CD14-positive monocyte (primary cell): Measurements from ENCODE around the gene LTBP2. TPM values are rescaled to one million over a fixed set of nuclear protein-coding genes. Genes with fewer than 3 reads are reported as not detected.

Experiments
- DNase-seq, 3 donors: peaks; one replicate each; pipeline ENCODE4 v3.0.0-alpha.2; 2011 to 2022
- H2AFZ ChIP-seq: 2 replicates; pipeline ENCODE4 v1.6.0; 2012; ENCODE audit warnings: mild to moderate bottlenecking, low read depth, low read length, inconsistent platforms; ENCODE audit not compliant: insufficient read depth, poor library complexity, severe bottlenecking
- H3K27ac ChIP-seq, 2 donors: 1 replicate in 1 of 2; 2 replicates in 1 of 2; pipeline ENCODE4 v1.5.1; 2012 to 2013; ENCODE audit warnings: low read length in 2 of 2, control low read depth in 1 of 2, inconsistent platforms in 1 of 2, low read depth in 1 of 2, mild to moderate bottlenecking in 1 of 2
- H3K27me3 ChIP-seq, 2 donors: one replicate each; pipeline versions ENCODE4 v1.6.0 to v1.6.1; 2011 to 2013; ENCODE audit warnings: low read length in 2 of 2; ENCODE audit not compliant: control insufficient read depth in 2 of 2, insufficient read depth in 2 of 2
- H3K36me3 ChIP-seq, 2 donors: replicated peaks in 1 of 2; 1 replicate in 1 of 2; 2 replicates in 1 of 2; pipeline versions ENCODE4 v1.5.1 to v1.6.1; 2012 to 2013; ENCODE audit warnings: low read length in 2 of 2, control low read depth in 1 of 2, inconsistent platforms in 1 of 2, mild to moderate bottlenecking in 1 of 2; ENCODE audit not compliant: insufficient read depth in 2 of 2, control insufficient read depth in 1 of 2
- H3K4me1 ChIP-seq, 2 donors: 1 replicate in 1 of 2; 2 replicates in 1 of 2; pipeline versions ENCODE4 v1.5.1 to v1.6.1; 2012 to 2013; ENCODE audit warnings: low read length in 2 of 2, control low read depth in 1 of 2, inconsistent platforms in 1 of 2, mild to moderate bottlenecking in 1 of 2, moderate library complexity in 1 of 2; ENCODE audit not compliant: insufficient read depth in 2 of 2, control insufficient read depth in 1 of 2
- H3K4me2 ChIP-seq: replicated peaks from 2 replicates; pipeline ENCODE3; 2012; ENCODE audit warnings: low read length, moderate library complexity, mild to moderate bottlenecking; ENCODE audit not compliant: poor library complexity, severe bottlenecking; ENCODE audit errors: extremely low read depth
- H3K4me3 ChIP-seq, 3 experiments: fragments of 200-600 bp in 1 of 3; sonication (generic) in 1 of 3; replicated peaks in 1 of 3; 1 replicate in 2 of 3; 2 replicates in 1 of 3; pipeline ENCODE4 v1.5.1; 2011 to 2013; ENCODE audit warnings: low read length in 3 of 3, mild to moderate bottlenecking in 3 of 3, control low read depth in 2 of 3, low read depth in 2 of 3, inconsistent platforms in 1 of 3, moderate library complexity in 1 of 3
- H3K79me2 ChIP-seq: 2 replicates; pipeline ENCODE4 v1.6.0; 2012; ENCODE audit warnings: mild to moderate bottlenecking, control low read depth, inconsistent platforms, low read length, moderate library complexity; ENCODE audit not compliant: insufficient read depth
- H3K9ac ChIP-seq: 2 replicates; pipeline ENCODE4 v1.6.0; 2017; ENCODE audit warnings: low read length, mild to moderate bottlenecking; ENCODE audit not compliant: insufficient read depth, poor library complexity, severe bottlenecking
- H3K9me3 ChIP-seq, 2 donors: replicated peaks in 1 of 2; 1 replicate in 1 of 2; 2 replicates in 1 of 2; pipeline versions ENCODE4 v1.5.1 to v1.6.1; 2012 to 2013; ENCODE audit warnings: low read length in 2 of 2, control low read depth in 1 of 2; ENCODE audit not compliant: control insufficient read depth in 1 of 2, insufficient read depth in 1 of 2
- H4K20me1 ChIP-seq: 2 replicates; pipeline ENCODE4 v1.6.0; 2012; ENCODE audit warnings: mild to moderate bottlenecking, low read length, control low read depth, moderate library complexity; ENCODE audit not compliant: insufficient read depth
- H3K27ac Mint-ChIP-seq, 7 donors: one replicate each; pipeline ENCODE4 v1.8.0; 2020; ENCODE audit warnings: mild to moderate bottlenecking in 7 of 7, mixed read lengths in 7 of 7, moderate library complexity in 6 of 7, inconsistent platforms in 2 of 7
- H3K27me3 Mint-ChIP-seq, 3 donors: one replicate each; pipeline ENCODE4 v1.8.0; 2021 to 2022; ENCODE audit warnings: low read depth in 3 of 3, mild to moderate bottlenecking in 3 of 3, mixed read lengths in 3 of 3, moderate library complexity in 3 of 3, inconsistent platforms in 1 of 3
- H3K36me3 Mint-ChIP-seq, 2 donors: one replicate each; pipeline ENCODE4 v1.8.0; 2020; ENCODE audit warnings: mixed read lengths in 2 of 2, inconsistent platforms in 1 of 2, mild to moderate bottlenecking in 1 of 2
- H3K4me1 Mint-ChIP-seq: one replicate; pipeline ENCODE4 v1.8.0; 2020; ENCODE audit warnings: mild to moderate bottlenecking, mixed read lengths
- H3K4me3 Mint-ChIP-seq, 2 donors: one replicate each; pipeline ENCODE4 v1.8.0; 2020; ENCODE audit warnings: mild to moderate bottlenecking in 2 of 2, mixed read lengths in 2 of 2, moderate library complexity in 1 of 2
- H3K9me3 Mint-ChIP-seq, 7 donors: one replicate each; pipeline ENCODE4 v1.8.0; 2020 to 2022; ENCODE audit warnings: mixed read lengths in 7 of 7, mild to moderate bottlenecking in 6 of 7, moderate library complexity in 6 of 7, inconsistent platforms in 2 of 7
- WGBS: methylation state at CpG from one replicate; pipeline ENCODE4 v1.1.5; 2013; ENCODE audit warnings: missing lambda C conversion rate; ENCODE audit not compliant: insufficient coverage; 5-methylcytosine and 5-hydroxymethylcytosine counted together
- intact Hi-C, 2 donors: fragments of 100-400 bp; cut with micrococcal nuclease; formaldehyde crosslinking; loops; one replicate each; pipeline versions ENCODE4 v1.15.0 to v1.15.1; 2023
- polyA plus RNA-seq, 3 donors: library from polyadenylated mRNA; depleted of rRNA in 1 of 3; unstranded in 2 of 3; stranded (reverse) in 1 of 3; fragments of 300-500 nt in 2 of 3; fragments of >200 nt in 1 of 3; fragmentation: Illumina TruSeq in 2 of 3; gene quantifications; 1 replicate in 2 of 3; 2 replicates in 1 of 3; pipeline ENCODE4 v1.2.3, GENCODE V29; 2012 to 2021
- TF ChIP-seq, protein P1 (sequence below): fragments of 200-600 bp; IDR thresholded peaks from one replicate; pipeline ENCODE4 v1.8.0; 2022; ENCODE audit warnings: antibody characterized with exemption, mild to moderate bottlenecking

The LTBP2 gene
- polyA plus RNA-seq, 3 donors, result 0.04 to 0.24 (median 0.11) TPM

GRCh38 chr14:74567646-74568379 lies 44.2 kb downstream of the LTBP2 start:
- Histone ChIP-seq H3K27ac (no peak overlapping the region), H4K20me1 (no peaks in the 10 kb centered on the region), H3K4me2 (no peak overlapping the region), H3K36me3 (no peaks in the 10 kb centered on the region), H3K4me3 (no peak overlapping the region), H3K4me1 (peaks cover 18 to 27% of the 10 kb centered on the region in 2 donors), H3K27me3 (no peaks in the 10 kb centered on the region), H3K79me2 (no peaks in the 10 kb centered on the region), H3K9me3 (no peaks in the 10 kb centered on the region), H3K9ac (no peak overlapping the region), H2AFZ (no peak overlapping the region)
- Mint-ChIP-seq H3K9me3 (no peaks in the 10 kb centered on the region), H3K27ac (no peak overlapping the region), H3K4me1 (peaks cover 23% of the 10 kb centered on the region), H3K4me3 (no peak overlapping the region), H3K36me3 (no peaks in the 10 kb centered on the region), H3K27me3 (peaks cover 0 to 5% (median 3%) of the 10 kb centered on the region in 3 donors)
- no peak for DNase-seq
- intact Hi-C loops, result no loop called here
- 98% methylated on average over 11 of the region's 21 CpGs for WGBS
- TF ChIP-seq, protein P1, sequence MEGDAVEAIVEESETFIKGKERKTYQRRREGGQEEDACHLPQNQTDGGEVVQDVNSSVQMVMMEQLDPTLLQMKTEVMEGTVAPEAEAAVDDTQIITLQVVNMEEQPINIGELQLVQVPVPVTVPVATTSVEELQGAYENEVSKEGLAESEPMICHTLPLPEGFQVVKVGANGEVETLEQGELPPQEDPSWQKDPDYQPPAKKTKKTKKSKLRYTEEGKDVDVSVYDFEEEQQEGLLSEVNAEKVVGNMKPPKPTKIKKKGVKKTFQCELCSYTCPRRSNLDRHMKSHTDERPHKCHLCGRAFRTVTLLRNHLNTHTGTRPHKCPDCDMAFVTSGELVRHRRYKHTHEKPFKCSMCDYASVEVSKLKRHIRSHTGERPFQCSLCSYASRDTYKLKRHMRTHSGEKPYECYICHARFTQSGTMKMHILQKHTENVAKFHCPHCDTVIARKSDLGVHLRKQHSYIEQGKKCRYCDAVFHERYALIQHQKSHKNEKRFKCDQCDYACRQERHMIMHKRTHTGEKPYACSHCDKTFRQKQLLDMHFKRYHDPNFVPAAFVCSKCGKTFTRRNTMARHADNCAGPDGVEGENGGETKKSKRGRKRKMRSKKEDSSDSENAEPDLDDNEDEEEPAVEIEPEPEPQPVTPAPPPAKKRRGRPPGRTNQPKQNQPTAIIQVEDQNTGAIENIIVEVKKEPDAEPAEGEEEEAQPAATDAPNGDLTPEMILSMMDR, result no peak

DNA sequence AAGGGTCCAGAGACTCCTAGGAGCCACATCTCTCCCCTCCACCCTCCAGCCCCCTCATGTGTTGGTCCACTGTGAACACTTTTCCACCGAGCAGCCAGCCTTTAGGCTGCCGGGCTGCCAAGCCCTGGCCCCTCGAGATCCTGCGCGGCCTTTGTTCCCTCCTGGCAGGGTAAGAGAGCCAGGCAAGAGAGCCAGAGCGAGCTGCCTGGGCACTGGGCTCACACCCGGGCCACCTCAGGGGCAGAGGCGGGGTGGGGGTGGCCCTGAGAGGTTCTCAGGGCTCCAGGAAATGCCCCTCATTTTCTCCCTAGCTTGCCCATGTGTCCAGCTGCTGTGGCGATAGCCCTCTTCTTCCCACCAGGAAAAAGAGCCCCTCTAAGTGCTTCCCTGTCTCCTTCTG lies 44.8 kb downstream of the LTBP2 start:
- TF ChIP-seq, protein P1, result no peak
- Mint-ChIP-seq H3K4me3 (no peak overlapping the region), H3K9me3 (no peaks in the 10 kb centered on the region), H3K27me3 (peaks cover 0 to 4% (median 3%) of the 10 kb centered on the region in 3 donors), H3K4me1 (peaks cover 17% of the 10 kb centered on the region), H3K36me3 (no peaks in the 10 kb centered on the region), H3K27ac (no peak overlapping the region)
- Histone ChIP-seq H3K4me2 (no peak overlapping the region), H3K9me3 (no peaks in the 10 kb centered on the region), H3K36me3 (no peaks in the 10 kb centered on the region), H3K4me3 (no peak overlapping the region), H2AFZ (no peak overlapping the region), H4K20me1 (no peaks in the 10 kb centered on the region), H3K79me2 (no peaks in the 10 kb centered on the region), H3K4me1 (peaks cover 12 to 22% of the 10 kb centered on the region in 2 donors), H3K9ac (no peak overlapping the region), H3K27me3 (no peaks in the 10 kb centered on the region), H3K27ac (no peak overlapping the region)
- intact Hi-C loops, result no loop called here
- no peak for DNase-seq
- WGBS, result 95% methylated on average over 9 of the region's 9 CpGs
